ENCODE results near the gene SEMA4A.

GRCh38 chr1:156143765-156144489 is 9.5 kb upstream of the SEMA4A start:
- no peak for TF ChIP-seq CTCF (IDR thresholded peaks at IDR 0.05)
- no peak for TF ChIP-seq POLR2A (IDR thresholded peaks at IDR 0.05)
